Measurements from ENCODE around the gene RASGRF1.
"Not testable (repeated sequence)": the region's sequence is repeated elsewhere in the genome, so short reads cannot be mapped to it uniquely, and the experiment has no call there.

RASGRF1 gene

GRCh38 chr15:79090487-79091203 lies at the start of gene RASGRF1:
Gene RASGRF1 (minus strand): TSS chr15:79090780. CDS start chr15:79090498, 282 bp downstream.
- FAIRE-seq (no peak), DNase-seq (ENCODE audit: low spot score) (peak; percentile 36)

- no peak for DNase-seq (ENCODE audit: low spot score)
- no peak for FAIRE-seq
These were observed 46.0 kb upstream of the RASGRF1 start for GRCh38 chr15:79136434-79137046.

GRCh38 chr15:79133309-79133708 lies 42.7 kb upstream of the RASGRF1 start:
- DNase-seq (ENCODE audit: low spot score) (no peak), FAIRE-seq (no peak)

GRCh38 chr15:79132770-79133169 lies 42.2 kb upstream of the RASGRF1 start:
- FAIRE-seq (no peak), DNase-seq (ENCODE audit: low spot score) (no peak)

- FAIRE-seq (no peak), DNase-seq (ENCODE audit: low spot score) (no peak)
These were observed 41.8 kb upstream of the RASGRF1 start for GRCh38 chr15:79132361-79132760.

GRCh38 chr15:79130535-79131130 lies 40.1 kb upstream of the RASGRF1 start:
- FAIRE-seq, result no peak

GRCh38 chr15:79129235-79129634 lies 38.7 kb upstream of the RASGRF1 start:
- DNase-seq (ENCODE audit: low spot score) (no peak), FAIRE-seq (no peak)

More at GRCh38 chr15:79130535-79131130, 40.1 kb upstream of the RASGRF1 start:
- DNase-seq (ENCODE audit: low spot score), result no peak

GRCh38 chr15:79128556-79128955 lies 38.0 kb upstream of the RASGRF1 start:
- FAIRE-seq (no peak), DNase-seq (ENCODE audit: low spot score) (no peak)

GRCh38 chr15:79124388-79124787 lies 33.8 kb upstream of the RASGRF1 start:
- DNase-seq (ENCODE audit: low spot score) (no peak), FAIRE-seq (no peak)

- FAIRE-seq (no peak), DNase-seq (ENCODE audit: low spot score) (no peak)
These were observed 32.4 kb upstream of the RASGRF1 start for GRCh38 chr15:79122991-79123390.

- FAIRE-seq, result no peak
- DNase-seq (ENCODE audit: low spot score), result no peak
These were observed 31.8 kb upstream of the RASGRF1 start for GRCh38 chr15:79122391-79122790.

GRCh38 chr15:79121571-79121970 lies 31.0 kb upstream of the RASGRF1 start:
- FAIRE-seq, result no peak
- DNase-seq (ENCODE audit: low spot score), result no peak

GRCh38 chr15:79117442-79118204 lies 27.0 kb upstream of the RASGRF1 start:
- DNase-seq (ENCODE audit: low spot score) (no peak), FAIRE-seq (no peak)

GRCh38 chr15:79116771-79117170 lies 26.2 kb upstream of the RASGRF1 start:
- DNase-seq (ENCODE audit: low spot score) (no peak), FAIRE-seq (no peak)

- FAIRE-seq, result no peak
- DNase-seq (ENCODE audit: low spot score), result no peak
These were observed 25.5 kb upstream of the RASGRF1 start for GRCh38 chr15:79115986-79116665.

- FAIRE-seq (no peak), DNase-seq (ENCODE audit: low spot score) (no peak)
These were observed 23.3 kb upstream of the RASGRF1 start for GRCh38 chr15:79113831-79114230.

- not testable (repeated sequence) for DNase-seq (ENCODE audit: low spot score); FAIRE-seq
These were observed 20.8 kb upstream of the RASGRF1 start for GRCh38 chr15:79111404-79111803.

- FAIRE-seq (no peak), DNase-seq (ENCODE audit: low spot score) (no peak)
These were observed 14.6 kb upstream of the RASGRF1 start for GRCh38 chr15:79105141-79105540.

GRCh38 chr15:79102595-79102994 lies 12.0 kb upstream of the RASGRF1 start:
- no peak for DNase-seq (ENCODE audit: low spot score)
- FAIRE-seq, result no peak

- FAIRE-seq (no peak), DNase-seq (ENCODE audit: low spot score) (no peak)
These were observed 11.4 kb upstream of the RASGRF1 start for GRCh38 chr15:79101866-79102581.

GRCh38 chr15:79099692-79100091 lies 9.1 kb upstream of the RASGRF1 start:
- FAIRE-seq (no peak), DNase-seq (ENCODE audit: low spot score) (no peak)
